ENCODE measurements around the gene NDFIP2.

GRCh38 chr13:79477968-79478367 lies 3.0 kb upstream of the NDFIP2 start:
- TF ChIP-seq ZBTB11 (CRISPR knock-in tag; IDR thresholded peaks at IDR 0.05) (no peak), ESRRA (IDR thresholded peaks at IDR 0.05; ENCODE audit: low read length) (no peak), CREM (IDR thresholded peaks at IDR 0.05; ENCODE audit: low read depth) (no peak), ATF7 (IDR thresholded peaks at IDR 0.05; ENCODE audit: low read depth) (no peak), CTCF (IDR thresholded peaks at IDR 0.05 in 2 of 3, conservative IDR thresholded peaks at IDR 0.05 in 1 of 3; ENCODE audit: control insufficient read depth in 2 of 3, extremely low read depth in 1 of 3, insufficient read depth in 1 of 3, low read depth in 3 of 3, low read length in 3 of 3) (no peak), POLR2AphosphoS2 (IDR thresholded peaks at IDR 0.05; ENCODE audit: low read depth, low read length) (no peak), CBFB (IDR thresholded peaks at IDR 0.05; ENCODE audit: low read depth) (no peak)
